ENCODE data around the gene SLC15A2. TPM values are rescaled to one million over a fixed set of nuclear protein-coding genes. Genes with fewer than 3 reads are reported as not detected.
A peak's percentile ranks its signal among the peaks of the same experiment; 100 is the strongest.
"Not testable (repeated sequence)": the region's sequence is repeated elsewhere in the genome, so short reads cannot be mapped to it uniquely, and the experiment has no call there.

The SLC15A2 gene
- total RNA-seq, result 10.0 TPM

- peak; percentile 21 for DNase-seq
Measured at GRCh38 chr3:121894301-121894990, at the start of gene SLC15A2. SLC15A2 (plus strand) TSS chr3:121894401; CDS start chr3:121894477, 76 bp downstream.

GRCh38 chr3:121844892-121845291 lies 49.3 kb upstream of the SLC15A2 start:
- DNase-seq, result no peak

- no peak for DNase-seq
Measured at GRCh38 chr3:121852256-121852655, 41.9 kb upstream of the SLC15A2 start.

GRCh38 chr3:121855555-121855954 lies 38.6 kb upstream of the SLC15A2 start:
- DNase-seq, result no peak

- not testable (repeated sequence) for DNase-seq
Measured at GRCh38 chr3:121857778-121858177, 36.4 kb upstream of the SLC15A2 start.

- not testable (repeated sequence) for DNase-seq
Measured at GRCh38 chr3:121863247-121863646, 31.0 kb upstream of the SLC15A2 start.

- no peak for DNase-seq
Measured at GRCh38 chr3:121863801-121864200, 30.4 kb upstream of the SLC15A2 start.

- DNase-seq, result no peak
Measured at GRCh38 chr3:121869736-121870135, 24.5 kb upstream of the SLC15A2 start.

- DNase-seq, result no peak
Measured at GRCh38 chr3:121870717-121871116, 23.5 kb upstream of the SLC15A2 start.

- no peak for DNase-seq
Measured at GRCh38 chr3:121871430-121871829, 22.8 kb upstream of the SLC15A2 start.

- DNase-seq, result no peak
Measured at GRCh38 chr3:121878411-121878810, 15.8 kb upstream of the SLC15A2 start.

GRCh38 chr3:121883507-121883906 lies 10.7 kb upstream of the SLC15A2 start:
- DNase-seq, result no peak

GRCh38 chr3:121885386-121885785 lies 8.8 kb upstream of the SLC15A2 start:
- DNase-seq, result no peak

- DNase-seq, result no peak
Measured at GRCh38 chr3:121895121-121895520, 920 bp downstream of the SLC15A2 start.

GRCh38 chr3:121895736-121896135 lies 1.5 kb downstream of the SLC15A2 start:
- DNase-seq, result no peak

- no peak for DNase-seq
Measured at GRCh38 chr3:121896823-121897222, 2.6 kb downstream of the SLC15A2 start.

- no peak for DNase-seq
Measured at GRCh38 chr3:121897296-121897695, 3.1 kb downstream of the SLC15A2 start.

GRCh38 chr3:121913305-121913990 lies 19.2 kb downstream of the SLC15A2 start:
- no peak for DNase-seq

- DNase-seq, result no peak
Measured at GRCh38 chr3:121914081-121914998, 20.1 kb downstream of the SLC15A2 start.

- DNase-seq, result no peak
Measured at GRCh38 chr3:121916189-121916588, 22.0 kb downstream of the SLC15A2 start.

- DNase-seq, result no peak
Measured at GRCh38 chr3:121918779-121919483, 24.7 kb downstream of the SLC15A2 start.

GRCh38 chr3:121924734-121925133 lies 30.5 kb downstream of the SLC15A2 start:
- DNase-seq, result no peak
